Inflammatory macrophage (primary cell): ENCODE results near the gene KCNMB2.

Experiments used
- DNase-seq, 2 donors: peaks; one replicate each; pipeline ENCODE4 v3.0.0-alpha.2; 2020 to 2022

KCNMB2 gene

DNA sequence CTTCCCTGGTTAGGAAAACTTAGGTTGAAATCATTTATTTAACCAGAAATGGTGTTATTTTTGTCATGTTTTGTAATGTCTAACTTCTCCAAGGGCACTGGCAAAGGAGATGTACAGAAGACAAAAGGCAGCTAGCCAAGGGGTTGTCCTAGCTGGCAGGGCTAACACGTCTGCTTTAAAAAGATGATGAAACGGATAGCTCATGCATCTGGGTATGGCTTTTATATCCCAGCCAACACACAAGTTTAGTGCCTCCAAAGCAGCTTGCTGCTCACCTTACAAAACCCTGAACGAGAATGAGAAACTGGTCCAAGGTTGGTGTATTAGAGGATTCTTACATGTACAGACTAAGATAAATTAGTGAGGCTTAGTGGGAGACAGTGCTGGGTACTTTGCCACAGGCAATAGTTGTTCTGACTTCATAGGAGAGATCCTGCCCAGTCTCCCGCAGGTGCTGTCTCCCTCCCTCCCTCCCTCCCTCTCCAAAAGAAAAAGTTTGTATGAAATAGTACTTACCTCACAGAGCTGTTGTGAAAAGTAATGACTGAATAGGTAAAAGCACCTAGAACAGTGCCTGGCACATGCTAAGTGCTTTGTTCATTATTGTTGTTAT, 47.8 kb downstream of the KCNMB2 start:
- DNase-seq = no peak

DNA sequence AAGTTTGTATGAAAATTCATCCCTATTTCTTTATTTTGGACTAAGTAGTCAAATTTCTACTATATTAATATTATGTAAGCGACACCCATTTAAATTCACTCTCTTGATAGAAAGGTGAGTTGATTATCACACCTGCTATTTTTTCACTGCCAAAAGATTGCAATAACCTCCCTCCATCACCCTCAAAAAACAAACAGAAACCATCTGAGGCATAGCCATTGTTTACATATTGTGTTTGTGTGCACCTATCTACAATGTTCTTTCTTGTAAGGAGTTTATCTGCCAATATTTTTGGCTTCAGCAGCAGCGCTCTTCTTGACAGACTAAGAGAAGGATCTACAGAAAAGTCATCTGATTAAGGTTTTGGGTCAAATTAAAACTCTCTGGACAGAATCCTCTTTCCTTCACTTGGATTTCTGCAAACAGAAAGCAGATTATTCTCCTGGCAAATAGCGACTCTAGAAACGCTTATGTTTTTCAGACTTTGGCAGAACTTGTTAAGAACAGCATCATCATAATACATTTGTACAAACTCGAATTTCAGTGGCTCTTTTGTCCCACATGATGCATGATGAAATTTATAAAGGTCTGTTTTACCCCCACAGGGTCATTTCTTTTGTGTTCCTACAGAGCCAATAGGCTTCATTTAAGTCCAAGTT, 48.6 kb downstream of the KCNMB2 start:
- DNase-seq = no peak

- DNase-seq = no peak
Measured at GRCh38 chr3:178585454-178585853, 49.2 kb downstream of the KCNMB2 start.

GRCh38 chr3:178586076-178586475, 49.8 kb downstream of the KCNMB2 start:
- no peak for DNase-seq

DNA sequence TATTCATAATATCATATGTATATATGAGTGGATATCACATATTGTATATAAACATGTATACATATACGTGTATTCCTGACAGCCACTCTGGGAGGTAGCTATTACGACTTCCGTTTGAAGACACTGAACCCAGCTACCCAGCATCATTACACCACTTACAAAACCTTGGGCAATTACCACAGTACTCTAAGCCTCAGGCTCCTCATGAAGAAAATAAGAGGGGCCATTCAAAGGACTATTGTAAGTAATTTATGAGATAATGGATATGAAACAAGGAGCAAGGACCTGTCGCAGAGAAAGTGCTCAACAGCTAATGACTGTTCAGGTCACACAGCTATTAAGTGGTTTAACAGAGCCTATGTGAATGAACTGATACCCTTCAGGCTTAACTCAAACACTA, 52.4 kb downstream of the KCNMB2 start:
- no peak for DNase-seq

GRCh38 chr3:178593786-178594185, 57.5 kb downstream of the KCNMB2 start:
- DNase-seq = no peak

- DNase-seq = no peak
Measured at GRCh38 chr3:178597371-178597770, 61.1 kb downstream of the KCNMB2 start.

DNA sequence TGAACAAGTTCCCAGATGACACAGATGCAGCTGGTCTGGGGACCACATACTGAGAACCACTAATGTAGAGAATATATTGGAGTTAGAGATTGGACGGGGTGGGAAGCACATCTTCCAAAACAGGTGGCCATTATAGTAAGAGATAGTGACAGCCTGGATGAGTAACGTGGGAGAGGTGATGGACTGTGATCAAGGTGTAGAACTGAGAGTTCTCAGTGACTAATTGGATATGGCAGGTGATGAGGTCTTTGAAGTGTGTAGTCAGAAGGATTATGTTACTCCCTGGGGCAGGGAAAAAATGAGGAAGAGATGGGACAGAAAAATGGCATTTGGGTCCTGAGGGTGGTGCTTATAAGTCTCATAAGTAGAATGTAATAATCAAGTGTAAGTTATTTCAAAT, 66.6 kb downstream of the KCNMB2 start:
- no peak for DNase-seq

DNA sequence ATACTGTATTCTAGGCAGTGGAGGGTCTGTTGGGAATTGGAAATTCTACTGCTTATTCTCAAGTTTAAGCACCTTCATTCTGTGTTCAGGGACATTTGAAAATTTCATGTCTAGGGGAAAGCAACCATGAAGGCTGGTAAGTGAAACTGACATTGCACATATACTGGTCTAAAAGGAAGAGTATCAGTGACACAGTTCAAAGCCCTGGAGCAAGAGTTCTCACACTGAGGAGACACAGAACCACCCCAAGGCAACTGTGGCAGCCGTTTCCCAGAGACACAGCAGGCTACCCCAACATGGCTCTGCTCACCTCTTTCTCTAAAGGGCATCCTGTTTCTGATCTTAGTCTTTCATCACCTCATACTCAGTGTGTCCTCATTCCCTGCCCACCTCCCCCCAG, 67.5 kb downstream of the KCNMB2 start:
- DNase-seq = no peak

- no peak for DNase-seq
Measured at GRCh38 chr3:178618197-178618596, 82.0 kb downstream of the KCNMB2 start.

DNA sequence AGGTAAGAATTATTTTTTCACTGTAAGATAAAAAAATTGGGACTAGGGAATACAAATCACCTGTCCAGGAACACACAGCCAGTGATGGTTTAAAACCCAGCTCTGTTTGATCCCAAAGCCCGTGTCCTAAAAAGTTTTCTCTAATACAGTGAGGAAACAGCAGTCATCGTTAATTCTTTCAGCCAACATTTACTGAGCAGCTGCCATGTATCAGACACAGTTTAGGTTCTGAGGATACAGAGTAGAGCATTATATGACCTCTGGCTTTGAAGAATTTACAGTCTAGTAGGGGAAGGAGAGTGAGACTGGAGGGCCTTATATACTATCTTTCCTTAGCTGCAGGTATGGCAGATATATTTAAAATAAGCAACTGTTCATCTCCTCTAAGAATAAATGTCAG, 82.7 kb downstream of the KCNMB2 start:
- no peak for DNase-seq

DNA sequence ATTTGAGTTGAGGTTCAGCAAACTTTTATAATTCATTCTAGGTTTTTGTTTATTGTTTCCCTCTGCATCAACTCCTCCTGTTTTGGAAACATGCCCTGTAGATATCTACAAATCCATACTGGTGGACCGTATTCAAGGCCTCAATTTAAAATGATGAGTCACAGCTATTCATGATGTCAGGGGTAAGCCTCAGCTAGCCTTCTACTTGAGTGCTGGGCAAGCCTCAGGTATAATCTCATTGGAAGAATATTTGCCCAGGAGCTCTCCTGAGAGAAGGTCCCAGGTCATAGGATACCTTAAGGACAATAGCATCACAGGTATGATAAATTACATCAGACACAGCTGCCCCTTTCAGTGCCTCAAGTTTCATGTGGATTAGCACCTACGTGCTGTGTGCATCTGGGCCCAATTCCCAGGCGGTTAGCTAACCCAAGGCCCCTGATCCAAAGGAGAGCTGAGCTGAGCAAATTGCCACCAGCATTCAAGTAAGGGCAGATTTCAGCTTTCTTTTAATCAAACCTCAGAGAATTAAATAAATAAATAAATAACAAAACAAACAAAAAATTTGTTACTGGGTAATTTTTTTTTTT, 87.5 kb downstream of the KCNMB2 start:
- no peak for DNase-seq

GRCh38 chr3:178624276-178624675, 88.0 kb downstream of the KCNMB2 start:
- DNase-seq = no peak

DNA sequence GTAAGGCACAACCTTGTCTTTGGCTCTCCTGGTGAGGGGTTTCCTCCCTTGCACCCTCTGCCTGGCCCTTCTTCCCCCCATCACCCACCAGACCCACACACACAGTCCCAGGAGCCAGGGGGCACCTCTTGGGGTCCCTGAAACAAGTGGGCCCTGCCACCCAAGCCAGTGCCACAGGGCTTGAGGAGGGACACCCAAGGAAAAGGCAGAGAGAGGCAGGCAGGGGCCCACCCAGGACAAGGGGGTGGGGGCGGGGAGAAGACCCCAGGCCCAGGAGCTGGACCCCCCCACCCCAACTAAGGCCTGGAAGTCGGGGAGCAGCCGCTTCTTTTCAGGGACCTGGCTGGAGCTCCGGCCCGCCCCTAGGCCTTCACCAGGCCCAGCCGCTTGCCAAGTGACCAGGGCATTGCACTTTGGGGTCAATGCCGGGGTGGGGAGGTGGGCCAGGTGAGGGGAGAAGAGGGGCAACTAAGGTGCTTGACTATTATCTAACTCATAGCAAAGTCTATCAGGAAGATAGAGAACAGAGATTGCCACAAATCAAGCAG, 88.9 kb downstream of the KCNMB2 start:
- no peak for DNase-seq

DNA sequence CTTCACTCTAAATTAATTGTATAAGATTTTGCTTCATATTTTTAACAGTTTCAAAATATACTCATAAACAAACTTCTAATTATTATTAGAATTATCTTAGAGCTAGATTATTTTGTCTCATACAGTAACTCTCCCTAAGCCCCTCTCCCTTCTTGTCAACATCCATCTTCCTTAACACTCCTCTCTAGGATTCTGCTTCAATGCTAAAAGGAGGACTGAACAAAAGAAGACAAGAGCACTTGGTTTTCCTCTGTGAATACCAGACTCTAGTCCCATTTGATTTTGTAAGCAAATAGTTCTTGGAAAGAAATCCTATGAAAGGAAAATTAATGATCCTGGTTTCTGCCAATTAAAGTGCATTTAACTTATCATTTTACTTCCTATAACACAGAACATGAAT, 91.8 kb downstream of the KCNMB2 start:
- DNase-seq = no peak

GRCh38 chr3:178629430-178630178, 93.4 kb downstream of the KCNMB2 start:
- no peak for DNase-seq

- DNase-seq = no peak
Measured at GRCh38 chr3:178631950-178632349, 95.7 kb downstream of the KCNMB2 start.

DNA sequence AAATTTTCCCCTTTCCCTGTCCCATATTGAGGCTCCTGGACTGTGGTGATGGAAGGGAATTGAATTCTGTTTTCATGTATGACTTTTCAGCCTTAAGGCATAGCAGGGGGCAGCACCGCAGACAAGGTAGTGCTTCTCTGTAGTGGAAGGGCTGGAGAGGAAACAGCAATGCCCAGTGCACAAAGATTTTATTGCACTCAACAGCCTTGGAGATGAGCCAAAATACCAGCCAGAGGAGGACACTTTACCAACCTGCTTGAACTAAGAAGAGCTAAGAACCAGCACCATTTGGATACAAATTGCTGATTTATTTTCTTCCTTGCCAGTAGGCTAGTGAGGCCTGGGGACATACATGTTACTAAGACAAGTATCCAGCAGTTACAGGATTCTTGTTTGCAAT, 98.7 kb downstream of the KCNMB2 start:
- no peak for DNase-seq

DNA sequence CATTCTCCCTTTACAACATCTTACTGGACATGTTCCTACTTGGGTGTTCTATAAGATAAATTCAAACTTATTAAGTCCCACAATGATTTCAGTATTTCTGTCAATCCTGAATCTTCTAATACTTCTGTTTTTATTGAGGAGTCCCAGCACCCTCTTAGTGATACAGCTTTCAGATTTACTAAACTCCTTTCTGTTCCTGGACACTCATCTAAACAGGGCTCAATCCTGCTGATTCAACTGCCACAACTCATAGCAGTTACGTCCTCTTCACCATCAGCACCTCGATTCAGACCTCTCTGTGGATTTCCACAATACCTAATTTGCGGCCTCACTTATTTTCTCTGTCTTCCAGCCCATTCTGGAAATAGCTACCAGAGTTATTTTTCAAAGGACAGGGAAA, 101.6 kb downstream of the KCNMB2 start:
- no peak for DNase-seq

- no peak for DNase-seq
Measured at GRCh38 chr3:178645503-178645902, 109.3 kb downstream of the KCNMB2 start.

GRCh38 chr3:178646186-178646862, 110.1 kb downstream of the KCNMB2 start:
- DNase-seq = no peak

DNA sequence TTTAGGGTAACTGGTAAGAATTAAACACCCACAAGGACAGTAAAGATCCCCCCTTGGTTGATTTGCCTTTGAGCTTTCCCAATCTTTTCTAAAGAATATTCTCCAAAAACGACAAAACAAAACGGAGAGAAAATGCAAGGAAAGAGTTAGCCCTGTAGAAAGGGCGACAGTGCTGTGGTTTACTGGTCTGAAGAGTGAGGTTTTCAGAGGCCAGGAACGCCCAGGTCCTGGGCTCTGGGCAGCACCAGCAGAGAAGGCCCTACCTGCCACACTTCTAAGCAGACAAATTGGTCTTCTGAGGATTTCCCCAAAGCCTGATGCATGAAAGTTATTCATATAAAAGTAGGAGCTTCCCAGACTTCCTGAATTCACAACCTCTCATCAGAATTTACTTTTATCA, 119.3 kb downstream of the KCNMB2 start:
- no peak for DNase-seq
